GM10266 (cell line): ENCODE results near the gene AJM1.
"Not testable (repeated sequence)": the region's sequence is repeated elsewhere in the genome, so short reads cannot be mapped to it uniquely, and the experiment has no call there.

Source experiments
- DNase-seq: peaks from one replicate; pipeline ENCODE4 v3.0.0; 2012; ENCODE audit errors: extremely low spot score
- TF ChIP-seq, protein P1 (sequence below): IDR thresholded peaks from 2 replicates; pipeline ENCODE4 v1.5.1; 2012; ENCODE audit warnings: mild to moderate bottlenecking, low read depth; ENCODE audit not compliant: control insufficient read depth, insufficient read depth; ENCODE audit errors: missing control alignments

AJM1 gene

DNA sequence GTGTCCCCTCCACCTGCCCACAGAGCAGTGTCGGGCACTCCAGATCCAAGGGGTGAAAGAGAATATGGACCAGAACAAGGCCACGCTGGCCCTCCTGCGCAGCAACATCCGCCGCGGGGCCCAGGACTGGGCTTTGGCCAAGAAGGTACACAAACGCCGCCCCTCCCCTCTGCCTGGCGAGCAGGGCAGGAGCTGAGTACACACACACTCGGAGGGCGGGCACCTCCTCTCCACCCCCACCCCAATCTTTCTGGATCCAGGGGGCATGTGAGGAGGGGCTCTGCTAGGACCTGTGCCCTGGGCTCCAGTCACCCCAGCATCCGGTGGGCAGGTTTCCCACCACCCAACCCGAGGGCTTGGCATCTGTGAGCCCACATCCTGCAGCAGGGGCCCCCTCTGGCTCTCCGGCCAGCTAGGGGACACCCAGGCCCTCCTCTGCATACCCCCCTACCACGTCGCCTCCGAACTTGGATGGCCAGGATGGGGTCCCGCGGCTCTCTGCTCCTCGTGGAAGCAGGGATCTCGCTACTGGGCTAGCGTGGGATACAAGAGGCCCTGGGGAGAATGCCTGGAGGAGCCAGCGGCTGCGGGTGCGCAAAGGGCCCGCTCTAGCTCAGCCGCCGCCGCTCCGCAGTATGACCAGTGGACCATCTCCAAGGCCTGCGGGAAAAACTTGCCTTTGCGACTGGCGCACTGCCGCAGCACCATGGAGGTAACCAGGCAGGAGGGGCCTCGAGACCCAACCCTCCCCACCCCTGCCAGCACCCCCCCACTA lies 43.0 kb upstream of the AJM1 start:
- peak; percentile 5 for DNase-seq
- TF ChIP-seq, protein P1, sequence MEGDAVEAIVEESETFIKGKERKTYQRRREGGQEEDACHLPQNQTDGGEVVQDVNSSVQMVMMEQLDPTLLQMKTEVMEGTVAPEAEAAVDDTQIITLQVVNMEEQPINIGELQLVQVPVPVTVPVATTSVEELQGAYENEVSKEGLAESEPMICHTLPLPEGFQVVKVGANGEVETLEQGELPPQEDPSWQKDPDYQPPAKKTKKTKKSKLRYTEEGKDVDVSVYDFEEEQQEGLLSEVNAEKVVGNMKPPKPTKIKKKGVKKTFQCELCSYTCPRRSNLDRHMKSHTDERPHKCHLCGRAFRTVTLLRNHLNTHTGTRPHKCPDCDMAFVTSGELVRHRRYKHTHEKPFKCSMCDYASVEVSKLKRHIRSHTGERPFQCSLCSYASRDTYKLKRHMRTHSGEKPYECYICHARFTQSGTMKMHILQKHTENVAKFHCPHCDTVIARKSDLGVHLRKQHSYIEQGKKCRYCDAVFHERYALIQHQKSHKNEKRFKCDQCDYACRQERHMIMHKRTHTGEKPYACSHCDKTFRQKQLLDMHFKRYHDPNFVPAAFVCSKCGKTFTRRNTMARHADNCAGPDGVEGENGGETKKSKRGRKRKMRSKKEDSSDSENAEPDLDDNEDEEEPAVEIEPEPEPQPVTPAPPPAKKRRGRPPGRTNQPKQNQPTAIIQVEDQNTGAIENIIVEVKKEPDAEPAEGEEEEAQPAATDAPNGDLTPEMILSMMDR: no peak

DNA sequence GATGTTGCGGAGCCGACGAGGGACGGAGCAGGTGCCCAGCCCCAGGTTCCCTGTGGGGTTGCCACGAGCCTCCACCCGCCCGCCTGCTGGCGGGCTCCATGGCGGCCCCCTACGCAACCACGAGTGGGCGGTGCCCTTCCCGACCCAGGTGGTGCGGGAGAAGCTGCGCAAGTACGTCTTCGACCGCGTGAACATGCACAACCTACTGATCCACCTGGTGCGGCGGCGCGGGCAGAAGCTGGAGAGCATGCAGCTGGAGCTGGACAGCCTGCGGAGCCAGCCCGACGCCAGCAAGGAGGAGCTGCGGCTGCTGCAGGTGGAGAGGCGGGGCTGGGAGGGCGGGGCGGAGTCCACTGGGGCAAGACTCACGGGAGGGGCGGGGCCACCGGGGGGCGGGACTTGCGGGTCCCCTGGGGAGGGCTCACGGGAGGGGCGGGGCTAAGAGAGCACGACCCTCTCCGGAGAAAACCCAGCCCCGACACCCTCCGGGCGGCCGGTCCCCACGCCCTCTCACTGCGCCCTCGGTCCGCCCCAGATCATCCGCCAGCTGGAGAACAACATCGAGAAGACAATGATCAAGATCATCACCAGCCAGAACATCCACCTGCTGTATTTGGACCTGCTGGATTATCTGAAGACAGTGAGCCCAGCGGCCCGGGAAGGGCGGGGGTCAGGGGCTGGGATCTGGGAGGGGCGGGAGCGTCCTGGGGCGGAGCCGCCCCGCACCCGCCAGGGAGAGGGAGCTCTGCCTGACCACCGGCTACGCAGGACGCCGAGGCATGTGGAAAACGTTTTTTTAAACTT lies 42.2 kb upstream of the AJM1 start:
- DNase-seq: peak; percentile 91
- TF ChIP-seq, protein P1: no peak

DNA sequence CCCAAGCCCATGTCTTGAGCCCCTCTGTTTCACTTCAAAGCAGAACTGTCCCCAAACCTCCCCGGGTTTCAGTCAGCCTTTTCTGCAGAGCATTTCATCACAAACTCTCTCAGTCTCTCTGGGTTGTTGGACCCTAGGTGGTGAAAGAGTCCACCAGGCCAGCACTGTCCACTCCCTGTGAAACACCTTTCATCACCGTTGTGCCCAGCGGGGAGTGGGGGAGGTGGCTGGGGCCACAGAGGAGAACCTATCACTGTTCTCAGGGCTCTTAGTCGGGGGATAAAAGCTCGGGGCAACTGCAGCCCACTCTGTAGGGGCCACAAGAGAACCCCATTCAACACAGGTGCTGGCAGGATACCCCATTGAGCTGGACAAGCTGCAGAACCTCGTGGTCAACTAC lies 40.0 kb upstream of the AJM1 start:
- TF ChIP-seq, protein P1: no peak
- DNase-seq: peak; percentile 5

DNA sequence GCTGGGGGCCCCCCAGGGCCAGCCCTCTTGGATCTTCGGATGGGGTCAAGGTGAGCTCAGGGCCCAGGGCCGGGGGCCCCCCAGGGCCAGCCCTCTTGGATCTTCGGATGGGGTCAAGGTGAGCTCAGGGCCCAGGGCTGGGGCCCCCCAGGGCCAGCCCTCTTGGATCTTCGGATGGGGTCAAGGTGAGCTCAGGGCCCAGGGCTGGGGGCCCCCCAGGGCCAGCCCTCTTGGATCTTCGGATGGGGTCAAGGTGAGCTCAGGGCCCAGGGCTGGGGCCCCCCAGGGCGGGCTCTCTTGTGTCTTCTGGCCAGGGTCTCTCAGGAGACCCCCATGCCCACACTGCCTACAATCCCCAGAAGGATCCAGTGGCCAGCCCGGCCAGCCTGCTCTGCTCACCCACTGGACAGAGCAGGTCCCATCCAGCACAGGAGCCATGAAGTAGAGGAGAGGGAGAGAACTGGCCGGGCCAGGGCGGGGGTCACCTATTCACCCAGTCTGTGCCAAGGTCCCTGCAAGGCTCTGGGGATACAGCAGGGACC lies 39.2 kb upstream of the AJM1 start:
- DNase-seq: not testable (repeated sequence)

DNA sequence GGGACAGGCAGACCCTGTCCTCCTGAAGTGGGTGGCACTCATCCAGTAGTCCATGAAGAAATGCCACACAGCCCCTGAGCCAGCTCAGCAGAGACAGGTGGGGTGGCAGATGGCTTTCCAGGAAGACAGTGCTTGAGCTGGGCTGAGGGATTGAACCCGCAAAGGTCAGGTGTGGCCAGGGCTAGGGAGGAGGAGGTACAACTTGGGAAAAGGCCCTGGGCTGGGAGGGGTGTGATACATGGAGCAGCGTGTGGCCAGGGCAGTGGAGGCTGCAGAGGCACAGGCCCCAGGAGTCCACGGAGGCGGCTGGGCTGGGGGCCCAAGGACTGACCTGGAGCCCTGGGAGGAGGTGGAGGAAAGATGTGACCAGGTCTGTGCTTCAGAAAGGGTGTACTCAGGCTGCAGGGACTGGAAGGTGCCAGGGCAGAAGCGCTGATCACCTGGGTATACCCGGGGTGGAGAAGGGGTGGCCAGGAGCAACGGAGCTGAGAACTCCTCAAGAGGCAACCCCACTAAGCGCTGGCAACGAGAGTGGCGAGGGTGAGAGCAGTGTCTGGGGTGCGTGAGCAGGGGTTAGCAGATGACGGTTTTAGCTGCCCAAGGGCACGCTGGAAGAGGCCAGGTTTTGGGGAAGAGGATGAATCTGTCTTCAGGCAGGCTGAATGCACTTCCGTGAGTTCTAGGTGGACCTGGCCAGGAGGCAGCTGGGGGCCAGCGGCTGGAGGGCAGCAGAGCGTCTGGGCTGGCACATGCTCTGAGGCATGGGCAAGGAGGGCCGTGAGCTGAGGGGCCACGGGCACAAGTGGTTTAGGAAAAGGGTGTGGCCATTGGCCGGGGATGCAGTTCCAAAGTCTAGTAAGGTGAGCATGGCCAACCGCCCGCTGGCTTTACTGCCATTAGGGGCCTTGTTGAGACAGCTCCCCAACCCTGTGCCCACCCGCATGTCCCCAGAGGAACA lies 38.4 kb upstream of the AJM1 start:
- DNase-seq: peak; percentile 5
- TF ChIP-seq, protein P1: no peak

DNA sequence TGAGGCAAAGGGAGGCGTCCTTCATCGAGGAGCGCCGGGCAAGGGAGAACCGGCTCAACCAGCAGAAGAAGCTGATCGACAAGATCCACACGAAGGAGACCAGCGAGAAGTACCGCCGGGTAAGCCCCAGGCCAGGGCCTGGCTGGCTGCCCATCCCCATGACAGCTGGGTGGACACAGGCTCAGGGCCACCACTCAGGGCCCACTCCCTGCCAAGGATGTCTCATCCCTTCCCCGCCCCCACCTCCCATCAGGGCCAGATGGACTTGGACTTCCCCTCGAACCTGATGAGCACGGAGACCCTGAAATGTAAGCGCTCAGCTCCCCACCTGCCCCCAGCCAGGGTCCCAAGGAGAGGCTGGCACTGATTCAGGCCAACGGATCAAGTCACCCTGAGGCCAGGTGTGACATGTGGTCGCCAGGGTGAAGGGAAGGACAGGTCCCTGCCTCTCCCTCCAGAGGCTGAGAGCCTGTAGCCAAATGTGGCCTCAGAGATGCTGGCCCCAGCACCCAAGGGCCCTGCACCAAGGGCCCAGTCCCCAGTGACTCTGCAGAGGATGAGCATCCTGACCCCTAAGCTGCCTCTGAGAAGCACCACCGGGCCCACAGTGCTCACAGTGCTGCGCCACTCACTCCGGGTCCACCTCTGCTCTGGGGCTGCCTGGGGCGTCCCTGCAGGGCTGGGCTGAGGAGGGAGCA lies 37.6 kb upstream of the AJM1 start:
- DNase-seq: no peak
- TF ChIP-seq, protein P1: no peak
